HEK293 (cell line): Measurements from ENCODE around the gene MARK3.
A peak's percentile ranks its signal among the peaks of the same experiment; 100 is the strongest.

Experiments
- CTCF ChIA-PET: fragments of 350-600 bp; formaldehyde crosslinking; extraction: SDS; loops from one replicate; lab custom pipeline; 2021; ENCODE audit warnings: antibody characterized with exemption; lab: Yijun Ruan, JAX
- POLR2A ChIA-PET: fragments of 300-600 bp; formaldehyde crosslinking; extraction: SDS; loops from one replicate; lab custom pipeline; 2020; ENCODE audit warnings: antibody characterized with exemption, inconsistent platforms; lab: Yijun Ruan, JAX
- H3K27ac ChIP-seq: fragments of 200-500 bp; sonication (Bioruptor generic); 2 replicates; pipeline ENCODE4 v1.5.1; 2014; ENCODE audit warnings: low read depth, low read length, control low read depth, inconsistent platforms; ENCODE audit errors: extremely low read depth
- H3K36me3 ChIP-seq, 2 experiments: fragments of 200-500 bp in 1 of 2; sonication (Bioruptor generic) in 1 of 2; 1 replicate in 1 of 2; 2 replicates in 1 of 2; pipeline ENCODE4 v1.5.1; 2014 to 2017; ENCODE audit warnings: inconsistent platforms in 2 of 2, low read length in 2 of 2; ENCODE audit not compliant: control insufficient read depth in 2 of 2, insufficient read depth in 1 of 2
- H3K4me1 ChIP-seq: fragments of 200-500 bp; sonication (Bioruptor generic); 2 replicates; pipeline ENCODE4 v1.5.1; 2014; ENCODE audit warnings: mild to moderate bottlenecking, low read length, inconsistent platforms; ENCODE audit not compliant: control insufficient read depth, insufficient read depth
- H3K4me3 ChIP-seq: 2 replicates; pipeline ENCODE4 v1.5.1; 2011; ENCODE audit warnings: low read depth, mild to moderate bottlenecking, control low read depth, low read length, moderate library complexity
- H3K9me3 ChIP-seq: fragments of 200-500 bp; sonication (Bioruptor generic); 2 replicates; pipeline ENCODE4 v1.5.1; 2014; ENCODE audit warnings: low read depth, low read length, inconsistent platforms; ENCODE audit not compliant: control insufficient read depth, insufficient read depth
- GLIS1 ChIP-seq: fragments of 450-650 bp; formaldehyde crosslinking; IDR thresholded peaks from 2 replicates; pipeline ENCODE4 v1.5.1; 2016; ENCODE audit warnings: missing biosample characterization, missing genetic modification characterization
- IKZF3 ChIP-seq: fragments of 450-650 bp; IDR thresholded peaks from 2 replicates; pipeline ENCODE4 v1.5.0; 2018; ENCODE audit warnings: missing biosample characterization, mild to moderate bottlenecking, missing genetic modification characterization, moderate library complexity
- SCRT2 ChIP-seq: fragments of 450-650 bp; formaldehyde crosslinking; IDR thresholded peaks from 2 replicates; pipeline ENCODE4 v1.5.1; 2016; ENCODE audit warnings: missing biosample characterization, missing genetic modification characterization
- SP3 ChIP-seq: fragments of 450-650 bp; formaldehyde crosslinking; IDR thresholded peaks from 2 replicates; pipeline ENCODE4 v1.5.1; 2016; ENCODE audit warnings: missing biosample characterization, missing genetic modification characterization
- ZIC2 ChIP-seq: fragments of 450-650 bp; formaldehyde crosslinking; IDR thresholded peaks from 2 replicates; pipeline ENCODE4 v1.5.1; 2016; ENCODE audit warnings: missing biosample characterization, missing genetic modification characterization
- ZNF2 ChIP-seq: fragments of 450-650 bp; formaldehyde crosslinking; IDR thresholded peaks from 2 replicates; pipeline ENCODE4 v1.5.1; 2016; ENCODE audit warnings: missing biosample characterization, missing genetic modification characterization
- ZNF23 ChIP-seq: fragments of 450-650 bp; formaldehyde crosslinking; IDR thresholded peaks from 2 replicates; pipeline ENCODE4 v1.5.1; 2016; ENCODE audit warnings: missing biosample characterization, missing genetic modification characterization, borderline replicate concordance
- ZNF350 ChIP-seq: fragments of 450-650 bp; formaldehyde crosslinking; IDR thresholded peaks from 2 replicates; pipeline ENCODE4 v1.5.0; 2017; ENCODE audit warnings: missing biosample characterization, mild to moderate bottlenecking, missing genetic modification characterization
- ZNF354C ChIP-seq: fragments of 450-650 bp; formaldehyde crosslinking; IDR thresholded peaks from 2 replicates; pipeline ENCODE4 v1.5.1; 2016; ENCODE audit warnings: missing biosample characterization, missing genetic modification characterization, low read depth, borderline replicate concordance
- ZNF426 ChIP-seq: fragments of 450-650 bp; formaldehyde crosslinking; IDR thresholded peaks from 2 replicates; pipeline ENCODE4 v1.5.1; 2017; ENCODE audit warnings: missing biosample characterization, missing genetic modification characterization, mild to moderate bottlenecking, inconsistent platforms, moderate library complexity
- ZNF600 ChIP-seq: fragments of 450-650 bp; formaldehyde crosslinking; IDR thresholded peaks from 2 replicates; pipeline ENCODE4 v1.5.1; 2016; ENCODE audit warnings: missing biosample characterization, missing genetic modification characterization
- ZNF785 ChIP-seq: fragments of 450-650 bp; formaldehyde crosslinking; IDR thresholded peaks from 2 replicates; pipeline ENCODE4 v1.5.1; 2016; ENCODE audit warnings: missing biosample characterization, missing genetic modification characterization
- TF ChIP-seq, protein P1 (sequence below): fragments of 450-650 bp; formaldehyde crosslinking; IDR thresholded peaks from 2 replicates; pipeline ENCODE4 v1.5.1; 2016; ENCODE audit warnings: missing biosample characterization, missing genetic modification characterization
- TF ChIP-seq, protein P2 (sequence below): fragments of 450-650 bp; formaldehyde crosslinking; IDR thresholded peaks from 2 replicates; pipeline ENCODE4; 2016; ENCODE audit warnings: missing biosample characterization, missing genetic modification characterization
- TF ChIP-seq, protein P3 (sequence below): fragments of 450-650 bp; formaldehyde crosslinking; IDR thresholded peaks from 2 replicates; pipeline ENCODE4 v1.5.0; 2017; ENCODE audit warnings: missing biosample characterization, missing genetic modification characterization, borderline replicate concordance
- TF ChIP-seq, protein P4 (sequence below): sonication (generic); formaldehyde crosslinking; IDR thresholded peaks from 2 replicates; pipeline ENCODE4 v1.8.1; 2022; ENCODE audit warnings: mild to moderate bottlenecking, moderate library complexity, missing genetic modification reagents

MARK3 gene

DNA sequence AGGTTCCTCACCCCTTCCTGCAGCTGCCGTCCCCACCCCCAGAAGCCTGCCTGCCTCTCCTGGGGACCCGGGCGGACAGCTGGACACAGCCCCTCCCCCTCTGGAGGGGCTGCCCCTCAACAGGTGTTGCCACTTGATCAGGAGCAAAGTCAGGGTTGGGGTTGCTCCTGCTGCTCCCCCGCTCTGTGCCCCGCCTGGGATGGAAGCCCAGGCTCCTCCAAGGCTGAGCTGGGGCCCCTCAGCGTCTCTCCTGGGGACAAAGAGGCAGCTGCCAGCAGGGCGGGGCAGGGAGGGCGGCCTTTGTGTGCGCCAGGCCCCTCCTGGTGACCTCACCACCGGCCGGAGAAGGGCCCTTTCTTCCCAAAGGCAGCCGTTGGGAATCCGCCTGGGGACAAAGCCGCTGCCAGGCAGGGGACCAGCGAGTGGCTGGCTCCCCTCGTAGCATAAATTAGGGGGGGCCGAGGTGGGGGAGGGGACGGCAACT lies 157.4 kb downstream of the MARK3 start (continued):
- TF ChIP-seq SCRT2 (tag by site-specific recombination) = peak; percentile 94
- TF ChIP-seq, protein P1, sequence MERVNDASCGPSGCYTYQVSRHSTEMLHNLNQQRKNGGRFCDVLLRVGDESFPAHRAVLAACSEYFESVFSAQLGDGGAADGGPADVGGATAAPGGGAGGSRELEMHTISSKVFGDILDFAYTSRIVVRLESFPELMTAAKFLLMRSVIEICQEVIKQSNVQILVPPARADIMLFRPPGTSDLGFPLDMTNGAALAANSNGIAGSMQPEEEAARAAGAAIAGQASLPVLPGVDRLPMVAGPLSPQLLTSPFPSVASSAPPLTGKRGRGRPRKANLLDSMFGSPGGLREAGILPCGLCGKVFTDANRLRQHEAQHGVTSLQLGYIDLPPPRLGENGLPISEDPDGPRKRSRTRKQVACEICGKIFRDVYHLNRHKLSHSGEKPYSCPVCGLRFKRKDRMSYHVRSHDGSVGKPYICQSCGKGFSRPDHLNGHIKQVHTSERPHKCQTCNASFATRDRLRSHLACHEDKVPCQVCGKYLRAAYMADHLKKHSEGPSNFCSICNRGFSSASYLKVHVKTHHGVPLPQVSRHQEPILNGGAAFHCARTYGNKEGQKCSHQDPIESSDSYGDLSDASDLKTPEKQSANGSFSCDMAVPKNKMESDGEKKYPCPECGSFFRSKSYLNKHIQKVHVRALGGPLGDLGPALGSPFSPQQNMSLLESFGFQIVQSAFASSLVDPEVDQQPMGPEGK (tag by site-specific recombination) = peak; percentile 54
- peak; percentile 75 for TF ChIP-seq GLIS1

DNA sequence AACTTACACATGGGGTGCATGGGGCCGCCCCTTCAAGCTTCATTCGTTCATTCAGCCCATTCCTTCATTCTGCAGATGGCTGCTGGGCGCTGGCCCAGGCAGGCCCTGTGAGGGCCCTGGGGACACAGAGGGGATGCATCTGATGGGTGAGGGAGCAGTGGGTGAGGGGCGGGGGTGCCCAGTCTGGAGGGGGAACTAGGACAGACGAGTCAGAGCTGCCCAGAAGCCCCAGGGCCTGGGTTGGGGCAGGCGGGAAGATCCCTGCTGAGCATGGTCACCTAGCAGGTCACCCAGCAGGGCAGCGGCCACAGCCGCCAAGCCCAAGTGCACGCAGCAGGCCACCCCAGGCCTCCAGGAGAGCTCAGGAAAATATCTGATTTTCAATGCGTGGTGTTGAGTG lies 157.9 kb downstream of the MARK3 start:
- TF ChIP-seq, protein P1 (tag by site-specific recombination) = 0 out of 2 replicates have a peak, but pooled peaks have one; percentile 5
- TF ChIP-seq ZNF785 (tag by site-specific recombination) = no peak
- TF ChIP-seq ZIC2 (tag by site-specific recombination) = 0 out of 2 replicates have a peak, but pooled peaks have one; percentile 29
- Histone ChIP-seq H3K4me1 (0 out of 2 replicates have a peak, but pooled peaks cover 5% of the 10 kb centered on the region), H3K9me3 (no peaks in the 10 kb centered on the region), H3K36me3 (no peaks in the 10 kb centered on the region), H3K4me3 (no peak overlapping the region), H3K27ac (no peak overlapping the region)
- POLR2A ChIA-PET = interaction anchor here (0.7 to 4.9 kb wide), 5 partner anchors 14 to 25 kb away, joined by 3 to 24 read pairs (median 6); partner anchors contain the start of genes BAG5, CKB and TRMT61A
- CTCF ChIA-PET = interaction anchor here (0.5 to 2.2 kb wide), 3 partner anchors 22 to 99 kb away, joined by 3 to 11 read pairs (median 5); no protein-coding TSS in a partner anchor

DNA sequence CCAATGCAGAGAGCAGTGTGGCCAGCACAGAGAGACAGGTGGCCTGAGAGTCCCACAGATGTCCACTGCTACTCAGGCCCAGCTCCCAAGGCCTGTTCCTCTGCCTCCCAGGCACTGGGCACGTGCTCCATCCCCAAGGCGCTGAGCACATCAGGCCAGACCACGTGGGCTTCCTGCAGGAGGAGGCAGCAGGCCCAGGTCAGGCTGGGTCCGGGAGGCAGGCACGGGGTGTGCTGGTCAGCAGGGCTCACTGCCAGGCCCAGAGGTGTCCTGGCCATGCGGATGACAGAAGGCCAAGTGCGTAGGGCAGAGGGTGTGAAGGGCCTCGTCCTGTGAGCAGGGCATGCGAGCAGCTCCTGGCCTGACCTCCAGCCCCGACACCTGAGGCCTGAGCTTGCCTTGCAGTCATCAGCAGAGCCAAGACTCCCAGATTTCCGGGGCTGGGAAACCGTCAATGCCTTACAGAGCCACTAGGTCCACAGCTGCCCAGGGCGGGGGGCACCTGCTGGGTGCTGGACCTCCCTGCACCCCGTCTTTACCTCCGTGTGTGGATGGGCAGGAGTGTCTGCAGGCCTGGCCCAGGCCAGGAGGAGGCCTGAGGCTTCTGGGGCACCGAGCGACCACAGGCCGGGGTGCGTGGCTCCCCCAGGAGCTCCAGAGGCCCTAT lies 158.6 kb downstream of the MARK3 start:
- TF ChIP-seq, protein P2, sequence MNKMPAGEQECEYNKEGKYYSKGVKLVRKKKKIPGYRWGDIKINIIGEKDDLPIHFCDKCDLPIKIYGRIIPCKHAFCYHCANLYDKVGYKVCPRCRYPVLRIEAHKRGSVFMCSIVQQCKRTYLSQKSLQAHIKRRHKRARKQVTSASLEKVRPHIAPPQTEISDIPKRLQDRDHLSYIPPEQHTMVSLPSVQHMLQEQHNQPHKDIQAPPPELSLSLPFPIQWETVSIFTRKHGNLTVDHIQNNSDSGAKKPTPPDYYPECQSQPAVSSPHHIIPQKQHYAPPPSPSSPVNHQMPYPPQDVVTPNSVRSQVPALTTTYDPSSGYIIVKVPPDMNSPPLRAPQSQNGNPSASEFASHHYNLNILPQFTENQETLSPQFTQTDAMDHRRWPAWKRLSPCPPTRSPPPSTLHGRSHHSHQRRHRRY (tag by site-specific recombination) = no peak
- CTCF ChIA-PET = interaction anchor here (1.2 to 2.2 kb wide), 2 partner anchors 23 to 25 kb away, joined by 5 to 11 read pairs; no protein-coding TSS in a partner anchor
- H3K27ac ChIP-seq = no peak overlapping the region
- no peaks in the 10 kb centered on the region for H3K9me3 ChIP-seq
- POLR2A ChIA-PET = interaction anchor here (0.5 to 1.2 kb wide), 2 partner anchors 15 to 25 kb away, joined by 3 read pairs; partner anchors contain the start of gene TRMT61A
- H3K36me3 ChIP-seq = no peaks in the 10 kb centered on the region
- H3K4me1 ChIP-seq = 0 out of 2 replicates have a peak, but pooled peaks cover 5% of the 10 kb centered on the region
- no peak overlapping the region for H3K4me3 ChIP-seq

DNA sequence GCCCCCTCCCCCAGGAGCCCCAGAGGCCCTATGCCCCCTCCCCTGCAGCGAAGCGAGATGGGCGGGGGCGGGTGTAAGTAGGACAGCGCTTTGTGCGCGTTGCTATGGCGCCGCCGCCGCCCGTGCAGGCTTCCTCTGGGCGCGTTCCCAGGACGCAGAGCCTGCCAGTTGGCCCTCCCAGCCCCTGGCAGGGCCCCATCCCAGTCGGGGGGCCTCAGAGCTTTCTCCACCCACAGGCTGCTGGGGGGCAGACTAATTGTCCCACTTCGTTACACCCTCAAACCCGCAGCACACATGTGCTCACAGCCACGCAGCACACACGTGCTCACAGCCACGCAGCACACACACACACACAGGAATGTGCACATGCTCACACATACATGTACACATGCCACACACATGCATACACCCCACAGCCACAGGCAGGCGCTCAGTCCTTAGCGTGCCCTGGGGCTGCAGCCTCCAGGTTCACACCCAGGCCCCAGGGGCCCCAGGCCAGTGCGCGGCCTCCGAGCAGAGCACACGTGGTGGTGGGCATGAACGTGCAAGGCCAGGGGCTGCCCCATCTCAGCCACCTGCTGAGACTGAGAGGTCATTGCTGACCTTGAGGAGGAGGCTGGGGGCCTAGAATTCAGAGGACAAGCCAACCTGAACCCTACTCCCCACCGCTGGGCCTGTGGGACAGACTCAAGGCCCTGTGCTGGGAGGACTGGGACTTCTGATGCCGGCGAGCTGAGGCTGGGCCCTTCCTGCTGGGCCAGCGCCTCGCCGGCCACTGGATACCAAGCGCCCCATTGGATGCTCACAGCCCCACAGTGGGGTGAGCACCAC lies 159.4 kb downstream of the MARK3 start:
- no peaks in the 10 kb centered on the region for H3K9me3 ChIP-seq
- H3K4me1 ChIP-seq = 0 out of 2 replicates have a peak, but pooled peaks cover 5% of the 10 kb centered on the region
- H3K4me3 ChIP-seq = no peak overlapping the region
- ChIA-PET CTCF (interaction anchor here (2.6 to 6.0 kb wide), 3 partner anchors 24 to 42 kb away, joined by 10 to 48 read pairs (median 19); no protein-coding TSS in a partner anchor), POLR2A (interaction anchor here (0.5 to 1.2 kb wide), 2 partner anchors 16 to 26 kb away, joined by 3 read pairs; partner anchors contain the start of gene TRMT61A)
- no peaks in the 10 kb centered on the region for H3K36me3 ChIP-seq
- H3K27ac ChIP-seq = no peak overlapping the region
- no peak for TF ChIP-seq ZNF2 (tag by site-specific recombination)
- no peak for TF ChIP-seq IKZF3 (tag by site-specific recombination)
- TF ChIP-seq, protein P3, sequence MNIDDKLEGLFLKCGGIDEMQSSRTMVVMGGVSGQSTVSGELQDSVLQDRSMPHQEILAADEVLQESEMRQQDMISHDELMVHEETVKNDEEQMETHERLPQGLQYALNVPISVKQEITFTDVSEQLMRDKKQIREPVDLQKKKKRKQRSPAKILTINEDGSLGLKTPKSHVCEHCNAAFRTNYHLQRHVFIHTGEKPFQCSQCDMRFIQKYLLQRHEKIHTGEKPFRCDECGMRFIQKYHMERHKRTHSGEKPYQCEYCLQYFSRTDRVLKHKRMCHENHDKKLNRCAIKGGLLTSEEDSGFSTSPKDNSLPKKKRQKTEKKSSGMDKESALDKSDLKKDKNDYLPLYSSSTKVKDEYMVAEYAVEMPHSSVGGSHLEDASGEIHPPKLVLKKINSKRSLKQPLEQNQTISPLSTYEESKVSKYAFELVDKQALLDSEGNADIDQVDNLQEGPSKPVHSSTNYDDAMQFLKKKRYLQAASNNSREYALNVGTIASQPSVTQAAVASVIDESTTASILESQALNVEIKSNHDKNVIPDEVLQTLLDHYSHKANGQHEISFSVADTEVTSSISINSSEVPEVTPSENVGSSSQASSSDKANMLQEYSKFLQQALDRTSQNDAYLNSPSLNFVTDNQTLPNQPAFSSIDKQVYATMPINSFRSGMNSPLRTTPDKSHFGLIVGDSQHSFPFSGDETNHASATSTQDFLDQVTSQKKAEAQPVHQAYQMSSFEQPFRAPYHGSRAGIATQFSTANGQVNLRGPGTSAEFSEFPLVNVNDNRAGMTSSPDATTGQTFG (tag by site-specific recombination) = no peak
- TF ChIP-seq ZNF350 = no peak
- no peak for TF ChIP-seq ZNF23 (tag by site-specific recombination)
- TF ChIP-seq SP3 = no peak
- TF ChIP-seq, protein P4, sequence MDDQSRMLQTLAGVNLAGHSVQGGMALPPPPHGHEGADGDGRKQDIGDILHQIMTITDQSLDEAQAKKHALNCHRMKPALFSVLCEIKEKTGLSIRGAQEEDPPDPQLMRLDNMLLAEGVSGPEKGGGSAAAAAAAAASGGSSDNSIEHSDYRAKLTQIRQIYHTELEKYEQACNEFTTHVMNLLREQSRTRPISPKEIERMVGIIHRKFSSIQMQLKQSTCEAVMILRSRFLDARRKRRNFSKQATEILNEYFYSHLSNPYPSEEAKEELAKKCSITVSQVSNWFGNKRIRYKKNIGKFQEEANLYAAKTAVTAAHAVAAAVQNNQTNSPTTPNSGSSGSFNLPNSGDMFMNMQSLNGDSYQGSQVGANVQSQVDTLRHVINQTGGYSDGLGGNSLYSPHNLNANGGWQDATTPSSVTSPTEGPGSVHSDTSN (CRISPR knock-in tag) = no peak
- no peak for TF ChIP-seq ZNF354C (tag by site-specific recombination)
- TF ChIP-seq ZNF600 (tag by site-specific recombination) = no peak
- TF ChIP-seq ZNF426 (tag by site-specific recombination) = no peak
